T-helper 9 cell (primary cell): ENCODE data around the gene A3GALT2.

ENCODE experiments used
- DNase-seq: peaks from one replicate; pipeline ENCODE4 v3.0.0-alpha.2; 2020

Gene A3GALT2

DNA sequence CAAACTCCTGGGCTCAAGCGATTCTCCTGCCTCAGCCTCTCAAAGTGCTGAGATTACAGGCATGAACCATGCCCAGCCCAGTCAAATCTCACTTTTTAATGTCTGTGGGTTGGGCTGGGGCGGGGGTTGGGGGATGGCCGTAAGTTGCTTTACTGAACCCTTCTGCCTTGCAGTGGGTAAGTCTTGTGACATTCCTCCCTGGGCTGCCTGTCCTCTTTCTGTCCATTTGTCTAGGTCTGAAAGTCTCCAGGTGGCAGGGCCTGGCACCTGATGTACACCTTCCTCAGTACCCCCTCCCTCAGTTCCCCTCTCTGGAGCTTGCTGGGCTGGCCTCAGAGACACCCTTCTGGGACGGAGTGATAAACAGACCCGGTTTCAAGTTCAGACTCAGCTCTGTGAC lies 51.3 kb downstream of the A3GALT2 start:
- DNase-seq, result no peak

DNA sequence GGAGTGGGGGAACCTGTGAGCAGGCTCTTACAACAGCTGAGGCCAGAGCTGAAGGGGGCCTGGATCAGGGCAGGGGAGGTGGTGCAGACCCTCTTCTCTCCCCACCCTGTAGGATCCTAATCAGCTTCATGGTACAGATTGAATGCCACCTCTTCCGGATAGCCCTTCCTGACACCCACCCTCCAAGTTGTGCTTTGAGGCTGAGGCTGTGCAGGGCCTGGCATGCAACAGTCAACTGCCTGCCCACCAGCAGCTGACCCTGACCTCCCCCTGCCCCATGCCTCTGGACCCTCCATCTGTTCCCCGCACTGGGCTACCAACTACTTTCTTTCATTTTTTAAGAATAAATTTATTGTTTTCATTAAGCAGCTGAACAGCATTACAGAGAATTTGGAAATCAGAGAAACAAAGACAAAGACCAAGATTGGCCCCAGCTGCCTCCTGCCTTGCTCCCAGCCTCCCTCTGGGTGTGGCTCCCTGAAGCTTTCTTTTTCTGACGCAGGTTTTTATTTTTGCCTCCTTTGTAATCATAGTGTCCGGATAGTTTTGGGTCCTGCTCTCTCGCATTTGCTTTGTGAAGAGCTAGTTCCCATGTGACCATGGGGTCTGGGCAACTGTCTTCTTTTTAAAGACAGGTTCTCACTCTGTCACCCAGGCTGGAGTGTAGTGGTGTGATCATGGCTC lies 51.8 kb downstream of the A3GALT2 start:
- no peak for DNase-seq

DNA sequence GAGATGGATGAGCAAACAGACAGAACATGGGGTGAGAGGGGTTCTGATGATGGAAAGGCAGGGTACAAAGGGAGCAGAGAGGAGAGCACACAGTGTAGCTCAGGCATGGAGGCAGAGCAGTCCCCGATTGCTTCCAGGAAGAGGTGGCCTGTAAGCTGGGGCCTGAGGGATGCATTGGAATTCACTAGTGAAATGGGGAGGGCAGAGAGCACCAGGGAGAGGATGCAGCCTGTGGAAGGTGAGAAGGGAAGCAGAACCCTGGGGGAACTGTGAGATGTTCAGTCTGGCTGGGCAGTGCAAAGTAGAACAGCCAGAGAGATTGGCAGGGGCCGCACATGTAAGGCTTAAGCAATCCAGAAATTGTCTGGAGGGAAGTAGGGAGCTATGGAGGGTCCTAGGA lies 52.4 kb downstream of the A3GALT2 start:
- no peak for DNase-seq

DNA sequence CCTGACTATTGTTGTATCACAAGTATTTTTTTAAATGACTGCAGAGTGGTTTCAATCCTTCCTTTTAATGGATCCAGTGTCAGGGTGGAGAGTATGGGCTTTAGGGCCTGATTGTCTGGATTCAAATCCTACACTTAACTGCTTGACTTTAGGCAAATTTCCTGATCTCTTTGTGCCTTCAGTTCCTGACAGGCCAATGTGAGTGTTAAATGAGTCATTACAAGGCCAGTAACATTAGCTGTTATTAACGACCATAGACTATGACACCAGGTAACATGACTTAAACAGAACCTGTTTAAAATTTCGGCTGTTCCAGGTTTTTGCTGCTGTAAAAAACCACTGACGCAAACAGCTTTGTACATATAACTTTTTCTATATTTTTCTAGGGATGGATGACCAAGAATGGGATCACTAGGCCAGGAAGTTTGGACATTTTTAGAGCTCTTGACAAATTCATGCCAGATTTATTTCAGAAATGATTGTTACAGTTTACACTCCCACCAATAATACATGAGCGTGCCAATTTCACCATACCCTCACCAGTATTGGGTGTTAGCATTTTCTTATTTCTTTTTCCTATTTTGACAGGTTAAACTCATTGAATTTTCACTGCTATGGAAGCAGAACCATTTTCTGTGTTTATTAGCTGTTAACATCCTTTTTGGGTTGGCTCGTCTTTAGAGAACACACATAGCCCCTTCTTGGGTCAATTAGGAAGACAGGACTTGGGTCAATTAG lies 53.3 kb downstream of the A3GALT2 start:
- DNase-seq, result no peak

DNA sequence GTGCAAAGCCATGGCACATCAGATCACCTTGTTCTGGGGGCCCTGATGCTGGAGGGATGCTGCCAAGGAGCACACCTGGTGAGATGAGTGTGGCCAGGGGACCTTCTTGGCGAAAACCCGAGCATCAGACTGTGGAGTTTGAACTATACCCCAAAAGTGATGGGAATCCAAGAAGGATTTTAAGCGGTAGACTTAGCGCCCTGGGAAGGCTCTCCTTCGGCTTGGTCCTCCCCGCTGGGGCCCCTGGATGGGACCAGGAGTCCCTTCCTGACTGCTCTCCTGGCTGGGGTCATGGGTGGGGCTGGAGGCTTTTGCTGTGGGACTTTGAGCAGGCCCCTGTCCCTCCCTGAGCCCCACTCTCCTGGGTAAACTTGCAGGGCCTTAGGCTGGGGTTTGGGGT lies 54.1 kb downstream of the A3GALT2 start:
- no peak for DNase-seq

DNA sequence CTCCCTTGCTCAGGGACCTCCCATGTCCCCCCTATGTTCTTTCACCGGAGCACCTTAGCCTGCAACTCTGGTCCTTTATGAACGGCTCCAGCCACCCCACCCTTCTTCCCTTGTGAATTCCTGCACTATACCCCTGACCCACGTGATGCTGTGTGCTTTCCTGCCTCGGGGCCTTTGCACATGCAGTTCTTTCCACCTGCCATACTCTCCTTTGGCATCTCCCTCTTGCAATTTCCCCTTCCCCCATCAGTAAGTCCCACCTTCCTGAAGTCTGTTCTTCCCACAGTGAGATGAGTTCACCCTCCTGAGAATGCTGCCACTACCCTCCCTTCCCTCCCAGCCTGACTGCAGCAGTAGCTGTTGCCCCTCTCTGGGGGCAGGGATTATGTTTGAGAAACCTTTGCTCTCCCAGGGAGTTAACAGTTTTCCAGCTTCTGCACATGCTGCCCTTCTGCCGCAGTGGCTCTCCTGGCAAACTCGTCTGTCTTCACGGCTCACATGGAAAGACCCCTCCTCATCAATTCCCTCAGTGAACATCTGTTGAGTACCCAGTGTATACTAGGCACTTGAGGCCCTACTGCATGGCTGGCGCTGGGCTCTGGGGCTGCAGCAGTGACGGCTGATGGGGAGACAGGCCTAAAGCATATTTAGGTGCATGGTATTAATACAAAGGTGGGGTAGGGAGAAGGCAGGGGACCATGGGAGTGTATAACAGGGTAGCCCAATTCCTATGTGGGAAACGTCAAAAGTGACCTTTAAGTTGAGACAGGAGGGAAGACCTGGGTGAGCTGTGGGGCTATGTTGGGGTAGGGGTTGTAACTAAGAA lies 54.9 kb downstream of the A3GALT2 start:
- no peak for DNase-seq

DNA sequence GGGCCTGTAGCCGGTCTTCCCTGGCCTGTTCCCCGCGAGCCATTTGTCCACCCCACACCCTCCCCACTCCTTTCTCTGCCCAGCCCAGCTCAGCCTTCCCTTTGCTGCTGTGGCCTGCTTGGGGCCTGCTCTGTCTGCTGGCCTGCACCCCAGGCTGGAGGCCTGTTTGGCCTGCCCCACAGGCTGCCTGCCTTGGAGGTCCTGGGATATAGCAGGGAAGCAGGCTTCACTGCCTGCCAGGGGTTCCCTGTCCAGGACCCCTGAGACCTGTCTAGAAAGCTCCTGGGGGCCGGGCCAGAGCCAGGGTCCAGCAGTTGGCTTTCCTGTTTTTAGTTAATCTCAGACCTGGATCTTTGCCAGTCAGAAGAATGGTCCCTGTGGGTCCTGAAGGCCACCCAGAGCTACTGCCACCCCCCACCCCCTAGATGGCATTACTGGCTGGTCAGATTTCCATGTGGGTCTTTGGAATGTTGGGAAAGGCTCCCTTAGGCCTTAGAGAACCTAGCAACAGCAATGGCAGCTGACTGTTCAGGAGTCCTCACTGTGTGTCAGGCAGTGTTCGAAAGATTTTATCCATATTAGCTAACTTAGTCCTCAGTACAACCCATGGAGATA lies 56.9 kb downstream of the A3GALT2 start:
- no peak for DNase-seq

DNA sequence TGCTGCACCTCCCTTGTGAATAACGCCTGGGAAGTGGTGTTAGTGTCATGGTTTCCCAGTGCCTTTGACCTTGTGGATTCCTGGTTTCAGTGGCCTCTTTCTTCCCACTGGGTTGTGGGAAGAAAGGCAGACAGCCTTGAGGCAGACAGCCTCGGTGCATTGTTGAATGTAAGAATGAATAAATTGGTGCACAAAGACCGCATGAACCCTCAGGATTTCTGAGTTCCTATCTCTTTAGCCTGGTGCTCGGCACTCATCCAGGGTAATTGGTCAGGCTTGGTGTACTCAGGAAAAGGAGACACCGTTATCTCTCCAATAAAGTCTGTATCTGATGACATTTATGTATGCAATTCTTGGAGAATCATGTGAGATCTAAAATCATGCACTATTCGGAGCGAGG lies 59.6 kb downstream of the A3GALT2 start:
- no peak for DNase-seq

DNA sequence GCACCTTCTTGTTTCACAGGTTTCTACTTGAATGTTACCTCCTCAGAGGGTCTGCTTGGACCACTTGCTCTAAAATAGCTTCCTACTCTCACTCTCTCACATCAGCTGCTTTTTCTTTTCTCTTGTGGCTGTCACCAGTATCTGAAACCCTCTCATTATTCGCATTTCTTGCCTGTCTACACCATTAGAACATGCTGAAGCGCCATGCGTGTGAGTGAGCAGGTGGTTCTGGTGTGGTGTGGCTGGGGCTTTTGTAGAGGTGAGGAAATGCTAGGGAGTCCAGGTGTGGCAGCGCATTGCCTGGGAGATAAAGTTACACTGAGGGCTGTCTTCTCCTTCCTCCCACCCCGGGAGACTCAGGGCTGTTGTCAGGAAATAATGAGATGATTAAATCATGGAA lies 60.5 kb downstream of the A3GALT2 start:
- DNase-seq, result no peak

DNA sequence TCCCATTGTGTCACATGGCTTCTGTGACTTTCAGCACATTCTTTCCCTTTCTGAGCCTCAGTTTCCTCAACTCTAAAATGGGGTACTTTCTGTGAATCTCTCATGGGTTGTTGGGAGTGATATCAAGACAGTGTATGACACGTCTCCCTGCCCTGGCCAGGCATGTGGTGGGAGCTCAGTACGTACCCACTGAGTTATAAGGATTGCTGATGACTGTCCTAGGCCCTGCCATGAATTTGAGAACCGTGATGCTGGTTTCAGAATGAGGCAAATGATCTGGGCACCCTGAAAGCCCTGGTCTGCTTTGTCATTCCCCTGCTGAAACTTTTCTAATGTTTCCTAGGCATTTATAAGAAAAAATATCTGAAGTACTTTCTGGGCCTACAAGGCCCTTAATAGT lies 61.0 kb downstream of the A3GALT2 start:
- DNase-seq, result no peak

DNA sequence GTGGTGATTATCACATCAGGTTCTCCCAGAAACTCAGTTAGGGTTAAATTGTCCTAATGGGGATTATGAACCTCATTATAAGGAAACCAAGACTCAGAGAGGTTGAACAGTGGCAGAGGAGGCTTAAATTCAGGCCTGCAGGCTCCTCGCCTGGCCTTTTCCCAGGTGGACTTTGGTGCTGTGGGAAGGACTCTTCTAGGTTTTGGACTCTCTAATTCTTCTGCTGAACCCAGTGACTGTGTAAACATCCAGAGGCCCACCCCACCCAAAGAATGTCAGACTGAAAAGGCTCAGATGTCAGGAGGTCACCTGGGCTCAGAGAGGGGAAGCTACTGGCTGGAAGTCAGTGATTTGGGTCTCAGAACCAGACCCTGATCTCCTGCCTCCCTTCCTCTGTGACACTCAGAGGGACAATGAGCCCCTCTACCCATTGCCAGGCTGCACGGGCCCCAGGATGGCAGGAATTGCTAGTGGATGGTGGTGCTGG lies 62.1 kb downstream of the A3GALT2 start:
- DNase-seq, result no peak

DNA sequence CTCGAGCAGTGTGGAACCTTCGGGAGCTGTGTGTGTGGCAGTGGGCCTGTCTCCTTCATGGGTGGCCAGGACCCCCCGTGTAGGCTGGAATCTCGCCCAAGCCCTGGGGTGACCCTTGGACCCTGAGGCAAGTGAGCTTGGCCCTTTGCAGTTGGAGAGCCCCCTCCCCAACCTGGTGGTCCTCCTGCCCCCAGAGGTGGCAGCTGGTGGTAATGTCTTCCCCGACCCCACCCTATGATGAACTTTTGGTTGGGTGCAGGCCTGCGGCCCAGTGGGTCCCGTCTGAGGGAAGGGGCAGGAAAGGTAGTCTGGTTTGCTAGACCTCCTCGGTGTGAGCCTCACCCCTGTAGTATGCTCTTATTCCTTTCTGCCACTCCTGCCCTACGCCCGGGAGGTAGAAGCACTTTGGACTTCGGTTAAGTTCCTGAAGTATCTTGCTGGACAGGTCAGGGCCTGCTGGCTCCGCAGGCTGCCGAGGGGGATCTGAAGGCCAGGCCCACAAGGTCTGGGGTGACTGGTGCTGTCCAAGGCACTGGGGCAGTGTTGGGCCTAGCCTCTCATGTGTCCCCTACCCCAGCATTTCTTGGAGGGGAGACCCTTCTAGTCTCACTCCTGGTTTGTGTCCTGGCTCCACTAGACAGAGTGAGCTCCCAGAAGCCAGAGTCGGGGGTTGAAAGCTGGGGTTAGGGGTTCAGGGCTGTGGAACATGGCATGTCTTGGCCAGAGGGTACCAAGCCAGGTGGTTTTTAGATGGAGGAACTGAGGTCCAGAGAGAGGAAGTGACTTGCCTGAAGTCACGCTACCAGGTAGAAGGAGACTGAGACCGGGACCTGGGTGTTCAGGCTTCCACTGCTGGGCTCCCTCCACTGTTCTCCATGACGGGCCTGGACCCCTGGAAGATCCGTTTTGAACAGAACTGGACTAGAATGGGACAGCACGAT lies 62.9 kb downstream of the A3GALT2 start:
- no peak for DNase-seq

DNA sequence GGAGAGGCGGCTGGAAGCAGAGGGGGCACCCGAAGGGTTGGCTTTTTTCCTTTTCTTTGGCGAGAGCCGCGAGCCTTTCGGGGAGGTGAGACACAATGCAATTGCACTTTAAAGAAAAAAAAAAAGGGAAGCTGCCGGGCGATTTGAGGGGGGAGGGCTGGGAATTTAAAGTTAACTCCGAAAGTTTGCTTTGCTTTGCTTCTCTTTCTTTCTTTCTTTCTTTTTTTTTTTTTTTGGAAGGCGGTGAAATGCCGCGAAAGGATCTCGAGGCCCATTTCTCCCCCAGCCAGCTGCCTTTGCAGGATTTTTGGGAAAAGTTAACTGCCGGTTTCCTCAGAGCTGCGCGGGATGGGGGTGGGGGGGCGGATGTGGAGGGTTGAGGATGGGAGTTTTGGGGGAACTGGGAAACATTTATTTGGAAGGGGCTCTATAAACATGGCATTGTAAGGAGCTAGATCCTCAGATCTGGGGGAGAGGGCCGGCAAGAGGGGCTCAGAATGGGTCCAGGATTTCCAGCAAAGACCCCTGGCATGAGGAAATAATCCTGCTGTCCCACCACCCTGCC lies 63.6 kb downstream of the A3GALT2 start:
- no peak for DNase-seq
